Natural killer cell (primary cell): ENCODE data around the gene GNS. TPM values are rescaled to one million over a fixed set of nuclear protein-coding genes. Genes with fewer than 3 reads are reported as not detected.

ENCODE experiments used
- ATAC-seq, 3 donors: fragments of 150-1000 bp in 2 of 3; fragments of 200-7000 bp in 1 of 3; cut with Tn5 transposase; 1 replicate in 1 of 3; 2 replicates in 2 of 3; pipeline ENCODE4 v1.10.0; 2021; ENCODE audit warnings: mild to moderate bottlenecking in 2 of 3, moderate library complexity in 2 of 3
- DNase-seq, 2 donors: peaks; one replicate each; pipeline versions ENCODE4 v3.0.0 to v3.0.0-alpha.2; 2013 to 2021; ENCODE audit warnings: mixed read lengths in 1 of 2
- H3K27ac ChIP-seq: one replicate; pipeline ENCODE4 v1.5.1; 2013; ENCODE audit warnings: mild to moderate bottlenecking, low read length
- H3K27me3 ChIP-seq: one replicate; pipeline ENCODE4 v1.6.1; 2013; ENCODE audit warnings: low read length; ENCODE audit not compliant: control insufficient read depth, insufficient read depth
- H3K36me3 ChIP-seq: one replicate; pipeline ENCODE4 v1.6.1; 2013; ENCODE audit warnings: low read length; ENCODE audit not compliant: control insufficient read depth, insufficient read depth
- H3K4me1 ChIP-seq: one replicate; pipeline ENCODE4 v1.6.1; 2013; ENCODE audit warnings: low read length; ENCODE audit not compliant: control insufficient read depth, insufficient read depth
- H3K4me3 ChIP-seq: one replicate; pipeline ENCODE4 v1.5.1; 2013; ENCODE audit warnings: low read length
- H3K9me3 ChIP-seq: one replicate; pipeline ENCODE4 v1.6.1; 2013; ENCODE audit warnings: low read length; ENCODE audit not compliant: control insufficient read depth, insufficient read depth
- H3K27ac Mint-ChIP-seq, 2 donors: one replicate each; pipeline ENCODE4 v1.8.0; 2022; ENCODE audit warnings: mild to moderate bottlenecking in 2 of 2, mixed read lengths in 2 of 2, moderate library complexity in 1 of 2
- H3K27me3 Mint-ChIP-seq, 2 donors: one replicate each; pipeline ENCODE4 v1.8.0; 2022; ENCODE audit warnings: low read depth in 2 of 2, mixed read lengths in 2 of 2
- H3K36me3 Mint-ChIP-seq: one replicate; pipeline ENCODE4 v1.8.0; 2022; ENCODE audit warnings: mixed read lengths
- H3K4me1 Mint-ChIP-seq, 2 donors: one replicate each; pipeline ENCODE4 v1.8.0; 2022; ENCODE audit warnings: mixed read lengths in 2 of 2
- H3K4me3 Mint-ChIP-seq: one replicate; pipeline ENCODE4 v1.8.0; 2022; ENCODE audit warnings: mild to moderate bottlenecking, moderate library complexity, mixed read lengths
- H3K9me3 Mint-ChIP-seq, 2 donors: one replicate each; pipeline ENCODE4 v1.8.0; 2022; ENCODE audit warnings: mixed read lengths in 2 of 2
- CTCF ChIP-seq: fragments of 200-600 bp; IDR thresholded peaks from one replicate; pipeline ENCODE4 v1.8.0; 2022; ENCODE audit warnings: antibody characterized with exemption
- WGBS: methylation state at CpG from one replicate; pipeline ENCODE4 v1.1.7; 2013; ENCODE audit warnings: missing lambda C conversion rate; ENCODE audit not compliant: insufficient coverage; 5-methylcytosine and 5-hydroxymethylcytosine counted together
- intact Hi-C: fragments of 100-400 bp; cut with micrococcal nuclease; formaldehyde crosslinking; loops from one replicate; pipeline ENCODE4 v1.14.2; 2022
- total RNA-seq, 4 donors: library from RNA; stranded (reverse); fragments of 120-200 nt in 1 of 4; gene quantifications; one replicate each; pipeline versions ENCODE4 v1.2.3 to v1.2.4, GENCODE V29; 2013 to 2022

The GNS gene
- total RNA-seq, 3 donors from 2014 or later (not counting 1 experiment from before 2014, with no cell fraction given) = 51.9 to 73.9 (median 59.7) TPM

- no peaks in the 10 kb centered on the region for H3K27me3 ChIP-seq
- Mint-ChIP-seq H3K36me3 (no peaks in the 10 kb centered on the region), H3K4me1 (peaks cover 82 to 84% of the 10 kb centered on the region in 2 donors), H3K4me3 (peak overlapping the region; percentile 84), H3K27ac (peak overlapping the region; percentile 91 to 93), H3K9me3 (no peaks in the 10 kb centered on the region), H3K27me3 (no peaks in the 10 kb centered on the region)
- no peaks in the 10 kb centered on the region for H3K36me3 ChIP-seq
- no peak overlapping the region for H3K4me3 ChIP-seq
- intact Hi-C loops = loop anchor here (10.0 kb wide), 1 partner anchor 219 kb away; the partner anchor contains the start of gene TBK1
- DNase-seq (peak in 1 of 2 donors; percentile 30), ATAC-seq (no peak)
- no peaks in the 10 kb centered on the region for H3K9me3 ChIP-seq
- TF ChIP-seq CTCF = no peak
- 89% methylated on average over 9 of the region's 9 CpGs for WGBS
- H3K4me1 ChIP-seq = peaks cover 90% of the 10 kb centered on the region
- peak overlapping the region; percentile 97 for H3K27ac ChIP-seq
These were observed 85.6 kb downstream of the GNS start for GRCh38 chr12:64673490-64674169.

- 8% methylated on average over 6 of the region's 8 CpGs for WGBS
- DNase-seq (peak in 1 of 2 donors; percentile 80), ATAC-seq (no peak)
- no peaks in the 10 kb centered on the region for H3K36me3 Mint-ChIP-seq
- intact Hi-C loops = loop anchor here (10.0 kb wide), 1 partner anchor 218 kb away; the partner anchor contains the start of gene TBK1
- Histone ChIP-seq H3K9me3 (no peaks in the 10 kb centered on the region), H3K36me3 (no peaks in the 10 kb centered on the region), H3K27me3 (no peaks in the 10 kb centered on the region), H3K27ac (peak overlapping the region; percentile 97), H3K4me3 (no peak overlapping the region), H3K4me1 (peaks cover 90% of the 10 kb centered on the region)
- peak overlapping the region; percentile 91 to 93 for H3K27ac Mint-ChIP-seq
- H3K4me3 Mint-ChIP-seq = peak overlapping the region; percentile 84
- TF ChIP-seq CTCF = no peak
- no peaks in the 10 kb centered on the region for H3K27me3 Mint-ChIP-seq
- peaks cover 85 to 88% of the 10 kb centered on the region in 2 donors for H3K4me1 Mint-ChIP-seq
- peaks cover 0 to 2% of the 10 kb centered on the region in 2 donors for H3K9me3 Mint-ChIP-seq
These were observed 86.2 kb downstream of the GNS start for GRCh38 chr12:64672925-64673409.

GRCh38 chr12:64671681-64672080, 87.5 kb downstream of the GNS start:
- ATAC-seq (no peak), DNase-seq (no peak)
- TF ChIP-seq CTCF = no peak
- Mint-ChIP-seq H3K4me3 (peak overlapping the region; percentile 82), H3K36me3 (no peaks in the 10 kb centered on the region), H3K4me1 (peaks cover 85 to 88% of the 10 kb centered on the region in 2 donors), H3K27me3 (no peaks in the 10 kb centered on the region), H3K9me3 (peaks cover 0 to 2% of the 10 kb centered on the region in 2 donors), H3K27ac (peak overlapping the region; percentile 91 to 93)
- H3K4me1 ChIP-seq = peaks cover 92% of the 10 kb centered on the region
- WGBS = 70% methylated on average over 2 of the region's 4 CpGs
- intact Hi-C loops = loop anchor here (10.0 kb wide), 1 partner anchor 217 kb away; the partner anchor contains the start of gene TBK1
- peak overlapping the region; percentile 97 for H3K27ac ChIP-seq
- no peaks in the 10 kb centered on the region for H3K36me3 ChIP-seq
- no peaks in the 10 kb centered on the region for H3K27me3 ChIP-seq
- no peaks in the 10 kb centered on the region for H3K9me3 ChIP-seq
- H3K4me3 ChIP-seq = no peak overlapping the region
